ENCODE measurements around the gene GIGYF2. TPM values are rescaled to one million over a fixed set of nuclear protein-coding genes. Genes with fewer than 3 reads are reported as not detected.

Gene GIGYF2
- total and polyA plus RNA-seq, 2 of the 4 experiments (the other 2 are of a cell fraction): 14.7 to 66.0 TPM

DNA sequence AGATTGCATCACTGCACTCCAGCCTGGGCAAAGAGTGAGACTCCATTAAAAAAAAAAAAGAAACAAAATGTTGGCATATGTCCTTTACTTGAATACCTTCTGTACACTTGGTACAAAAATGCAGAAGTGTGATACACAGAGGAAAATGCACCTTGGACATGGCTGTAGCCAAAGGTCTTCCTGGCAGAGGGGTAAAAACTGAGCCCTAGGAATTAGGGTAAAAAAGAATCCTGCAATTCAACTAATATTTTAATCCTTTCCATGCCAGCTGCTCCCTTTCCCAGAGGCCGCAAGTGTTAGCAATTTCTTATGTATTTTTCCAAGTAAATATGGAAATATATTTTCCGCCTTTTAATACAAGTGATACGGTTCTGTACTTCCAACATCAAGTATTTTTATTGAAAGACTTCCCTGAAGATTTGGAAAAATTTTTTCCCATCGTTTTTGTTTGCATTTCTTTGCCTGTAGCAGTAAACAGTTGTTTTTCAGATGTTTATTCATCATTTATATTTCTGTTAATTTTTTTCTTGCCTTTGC lies 53.1 kb downstream of the GIGYF2 start:
- in situ Hi-C loops (cut with MboI; ENCODE audit: low sequenced_read_pairs): no loop called here
- Histone ChIP-seq H3K4me3 (ENCODE audit: insufficient read depth, low read depth, low read length) (no peak overlapping the region), H3K23ac (ENCODE audit: low read depth, low read length) (no peak overlapping the region), H3K4ac (ENCODE audit: low read depth, low read length) (no peak overlapping the region), H3K18ac (ENCODE audit: low read depth, low read length) (no peak overlapping the region), H4K91ac (ENCODE audit: insufficient read depth, low read depth, low read length) (no peak overlapping the region), H3K4me1 (ENCODE audit: control insufficient read depth, insufficient read depth, low read length) (no peaks in the 10 kb centered on the region), H3K27me3 (ENCODE audit: control insufficient read depth, insufficient read depth, low read length) (no peaks in the 10 kb centered on the region), H2AK5ac (ENCODE audit: low read depth, low read length) (no peak overlapping the region), H3K27ac (ENCODE audit: insufficient read depth, low read length) (no peak overlapping the region), H3K14ac (replicated peaks; ENCODE audit: low read depth, low read length) (no peak overlapping the region), H2AFZ (replicated peaks; ENCODE audit: low read length, poor library complexity) (no peak overlapping the region), H2BK120ac (ENCODE audit: low read depth, low read length) (no peak overlapping the region), H4K8ac (ENCODE audit: low read depth in 2 of 2, low read length in 2 of 2) (no peak overlapping the region), H3K4me2 (ENCODE audit: low read depth, low read length) (no peak overlapping the region), H4K5ac (ENCODE audit: low read depth, low read length) (no peak overlapping the region), H3K9me1 (ENCODE audit: insufficient read depth, low read length) (no peaks in the 10 kb centered on the region), H3K9me3 (ENCODE audit: control insufficient read depth, insufficient read depth, low read length) (no peaks in the 10 kb centered on the region), H3K9ac (ENCODE audit: low read depth, low read length) (no peak overlapping the region), H2AK9ac (replicated peaks; ENCODE audit: low read depth, low read length, poor library complexity) (no peak overlapping the region), H3K36me3 (ENCODE audit: control insufficient read depth, insufficient read depth, low read length) (peaks cover 16% of the 10 kb centered on the region), H3K56ac (ENCODE audit: extremely low read depth, insufficient read depth, low read length) (no peak overlapping the region), H2BK5ac (ENCODE audit: low read depth, low read length, poor library complexity, severe bottlenecking) (no peak overlapping the region), H4K20me1 (ENCODE audit: insufficient read depth, low read length) (no peaks in the 10 kb centered on the region), H2BK15ac (ENCODE audit: low read depth, low read length) (no peak overlapping the region), H3K79me1 (ENCODE audit: low read depth in 1 of 2, low read length in 2 of 2) (peaks cover 0 to 7% of the 10 kb centered on the region in 2 experiments; a peak in 3 of 4 replicates), H2BK20ac (ENCODE audit: low read depth, low read length) (no peak overlapping the region)
- no CpG with 5 or more reads among the region's 4 CpGs for WGBS, 2 experiments (ENCODE audit: extremely low coverage in 2 of 2, insufficient read length in 1 of 2)
- no TSS peak for BruUV-seq (replicated peaks)
- no peak for ATAC-seq (ENCODE audit: low read depth)
- CTCF ChIA-PET: interaction anchor here (0.7 kb wide), 1 partner anchor 12 kb away, joined by 5 read pairs; no protein-coding TSS in a partner anchor
- dilution Hi-C loops (cut with HindIII; ENCODE audit: low sequenced_read_pairs, unreplicated experiment): no loop called here
- POLR2A ChIA-PET (ENCODE audit: unreplicated experiment): no interaction called here
- TF ChIP-seq BHLHE40 (IDR thresholded peaks at IDR 0.05; ENCODE audit: low read depth, low read length) (no peak), MAFK (IDR thresholded peaks at IDR 0.05; ENCODE audit: low read depth, low read length) (no peak), SMC3 (IDR thresholded peaks at IDR 0.05; ENCODE audit: low read depth, low read length) (no peak), MXI1 (IDR thresholded peaks at IDR 0.05; ENCODE audit: borderline replicate concordance, low read depth, low read length) (no peak), CEBPB (IDR thresholded peaks at IDR 0.05; ENCODE audit: low read depth, low read length) (no peak), RAD21 (IDR thresholded peaks at IDR 0.05; ENCODE audit: low read length) (no peak), MAZ (IDR thresholded peaks at IDR 0.05; ENCODE audit: borderline replicate concordance, low read depth, low read length) (no peak), RCOR1 (IDR thresholded peaks at IDR 0.05; ENCODE audit: insufficient replicate concordance, low read length) (no peak), CHD1 (IDR thresholded peaks at IDR 0.05; ENCODE audit: low read depth, low read length) (no peak), FOS (IDR thresholded peaks at IDR 0.05; ENCODE audit: low read depth, low read length) (no peak), RFX5 (IDR thresholded peaks at IDR 0.05; ENCODE audit: low read depth, low read length) (no peak), NFE2L2 (IDR thresholded peaks at IDR 0.05; ENCODE audit: low read depth, low read length) (no peak)
- TF ChIP-seq, protein P1, sequence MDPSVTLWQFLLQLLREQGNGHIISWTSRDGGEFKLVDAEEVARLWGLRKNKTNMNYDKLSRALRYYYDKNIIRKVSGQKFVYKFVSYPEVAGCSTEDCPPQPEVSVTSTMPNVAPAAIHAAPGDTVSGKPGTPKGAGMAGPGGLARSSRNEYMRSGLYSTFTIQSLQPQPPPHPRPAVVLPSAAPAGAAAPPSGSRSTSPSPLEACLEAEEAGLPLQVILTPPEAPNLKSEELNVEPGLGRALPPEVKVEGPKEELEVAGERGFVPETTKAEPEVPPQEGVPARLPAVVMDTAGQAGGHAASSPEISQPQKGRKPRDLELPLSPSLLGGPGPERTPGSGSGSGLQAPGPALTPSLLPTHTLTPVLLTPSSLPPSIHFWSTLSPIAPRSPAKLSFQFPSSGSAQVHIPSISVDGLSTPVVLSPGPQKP (IDR thresholded peaks at IDR 0.05; ENCODE audit: borderline replicate concordance, low read depth, low read length): no peak
- TF ChIP-seq, protein P2, sequence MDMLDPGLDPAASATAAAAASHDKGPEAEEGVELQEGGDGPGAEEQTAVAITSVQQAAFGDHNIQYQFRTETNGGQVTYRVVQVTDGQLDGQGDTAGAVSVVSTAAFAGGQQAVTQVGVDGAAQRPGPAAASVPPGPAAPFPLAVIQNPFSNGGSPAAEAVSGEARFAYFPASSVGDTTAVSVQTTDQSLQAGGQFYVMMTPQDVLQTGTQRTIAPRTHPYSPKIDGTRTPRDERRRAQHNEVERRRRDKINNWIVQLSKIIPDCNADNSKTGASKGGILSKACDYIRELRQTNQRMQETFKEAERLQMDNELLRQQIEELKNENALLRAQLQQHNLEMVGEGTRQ (IDR thresholded peaks at IDR 0.05; ENCODE audit: low read depth, low read length): no peak
- DNase-seq: no peak
- intact Hi-C loops (cut with micrococcal nuclease): no loop called here

Data from IMR-90 (cell line).